Heart left ventricle (tissue), 13 donors: ENCODE data around the gene HNF1A.

Experiments
- POLR2A ChIP-seq, 2 donors: fragments of 450-650 bp; IDR thresholded peaks; one replicate each; pipeline ENCODE4 v1.6.1; 2017; ENCODE audit warnings: antibody characterized with exemption in 2 of 2, mild to moderate bottlenecking in 2 of 2, moderate library complexity in 2 of 2
- TF ChIP-seq, protein P1 (sequence below), 12 donors: fragments of 200-600 bp; sonication (generic) in 4 of 12; IDR thresholded peaks; one replicate each; pipeline versions ENCODE4 v1.5.0 to v1.8.0; 2018 to 2022; ENCODE audit warnings: antibody characterized with exemption in 12 of 12, mild to moderate bottlenecking in 5 of 12
- donor health status: ischemic (EF 13 %, LVEDD 7.1; RV severe dilation, severe dysfunction).
- donor health status: DM: no; HTN: yes; CAD: no.
- donor health status: DM: no; HTN: no; CAD: no.
- donor health status: ischemic (EF 25% LVEDD 6.9; RV normal size, moderate dysfunction).
- donor health status: ischemic (EF 25% LVEDD 5.7; RV mildly dilated, moderate dysfunction).
- donor health status: ischemic (EF 35%, LVEDD 5.7; RV mildly dilated, moderate dysfunction).
- donor health status: nonischemic (EF 11% LVEDD 7.7; RV severe dilation, severe dysfunction).
- donor health status: DM: yes; HTN: yes; CAD: no.
- donor health status: PGD.
- donor health status: ischemic (EF 29% LVEDD 5.4; RV normal size, mild dysfunction).
- donor health status: nonischemic (EF 23%, LVEDD 6.1; RV moderate dilation, normal function).

DNA sequence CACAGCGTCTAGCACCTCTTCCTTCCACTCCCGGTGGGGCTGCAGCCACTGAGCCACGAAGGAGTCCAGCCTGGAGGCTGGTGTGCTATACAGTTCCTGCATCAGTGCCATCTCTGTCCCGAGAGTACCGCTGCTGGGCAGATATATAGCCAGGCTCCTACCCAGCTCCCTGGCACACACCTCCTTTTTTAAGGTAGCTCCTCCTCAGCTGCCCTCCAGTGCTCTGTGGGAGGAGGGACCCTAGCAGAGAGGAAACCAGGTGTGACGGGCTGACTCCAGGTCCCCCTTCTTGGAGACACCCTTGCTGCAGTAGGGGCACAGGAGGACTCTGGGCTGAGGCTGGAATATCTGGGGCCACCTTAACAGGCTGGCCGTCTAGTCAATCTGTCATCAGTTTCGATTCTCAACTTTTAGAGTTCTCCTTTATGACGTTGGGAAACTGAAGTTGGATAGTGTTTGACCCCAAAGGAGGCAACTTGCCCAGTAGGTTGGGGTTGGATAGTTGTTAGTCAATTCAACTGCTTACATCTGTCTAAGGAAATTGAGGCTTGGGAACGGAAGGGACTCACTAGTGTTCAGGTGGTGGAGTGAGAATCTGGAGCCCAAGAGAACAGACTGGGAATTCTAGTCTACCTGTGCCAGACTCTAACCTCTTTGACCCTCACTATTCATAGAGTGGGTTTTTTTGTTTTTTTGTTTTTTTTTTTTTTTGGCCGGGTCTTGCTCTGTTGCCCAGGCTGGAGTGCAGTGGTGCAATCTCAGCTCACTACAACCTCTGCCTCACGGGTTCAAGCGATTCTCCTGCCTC is 60.7 kb downstream of the HNF1A start, which contains the start of gene OASL:
- no peak for TF ChIP-seq POLR2A (IDR thresholded peaks at IDR 0.05)
- TF ChIP-seq, protein P1, sequence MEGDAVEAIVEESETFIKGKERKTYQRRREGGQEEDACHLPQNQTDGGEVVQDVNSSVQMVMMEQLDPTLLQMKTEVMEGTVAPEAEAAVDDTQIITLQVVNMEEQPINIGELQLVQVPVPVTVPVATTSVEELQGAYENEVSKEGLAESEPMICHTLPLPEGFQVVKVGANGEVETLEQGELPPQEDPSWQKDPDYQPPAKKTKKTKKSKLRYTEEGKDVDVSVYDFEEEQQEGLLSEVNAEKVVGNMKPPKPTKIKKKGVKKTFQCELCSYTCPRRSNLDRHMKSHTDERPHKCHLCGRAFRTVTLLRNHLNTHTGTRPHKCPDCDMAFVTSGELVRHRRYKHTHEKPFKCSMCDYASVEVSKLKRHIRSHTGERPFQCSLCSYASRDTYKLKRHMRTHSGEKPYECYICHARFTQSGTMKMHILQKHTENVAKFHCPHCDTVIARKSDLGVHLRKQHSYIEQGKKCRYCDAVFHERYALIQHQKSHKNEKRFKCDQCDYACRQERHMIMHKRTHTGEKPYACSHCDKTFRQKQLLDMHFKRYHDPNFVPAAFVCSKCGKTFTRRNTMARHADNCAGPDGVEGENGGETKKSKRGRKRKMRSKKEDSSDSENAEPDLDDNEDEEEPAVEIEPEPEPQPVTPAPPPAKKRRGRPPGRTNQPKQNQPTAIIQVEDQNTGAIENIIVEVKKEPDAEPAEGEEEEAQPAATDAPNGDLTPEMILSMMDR (IDR thresholded peaks at IDR 0.05) = no peak
